ENCODE measurements around the gene FSTL4.
"Not testable (repeated sequence)": the region's sequence is repeated elsewhere in the genome, so short reads cannot be mapped to it uniquely, and the experiment has no call there.

FSTL4 gene

DNA sequence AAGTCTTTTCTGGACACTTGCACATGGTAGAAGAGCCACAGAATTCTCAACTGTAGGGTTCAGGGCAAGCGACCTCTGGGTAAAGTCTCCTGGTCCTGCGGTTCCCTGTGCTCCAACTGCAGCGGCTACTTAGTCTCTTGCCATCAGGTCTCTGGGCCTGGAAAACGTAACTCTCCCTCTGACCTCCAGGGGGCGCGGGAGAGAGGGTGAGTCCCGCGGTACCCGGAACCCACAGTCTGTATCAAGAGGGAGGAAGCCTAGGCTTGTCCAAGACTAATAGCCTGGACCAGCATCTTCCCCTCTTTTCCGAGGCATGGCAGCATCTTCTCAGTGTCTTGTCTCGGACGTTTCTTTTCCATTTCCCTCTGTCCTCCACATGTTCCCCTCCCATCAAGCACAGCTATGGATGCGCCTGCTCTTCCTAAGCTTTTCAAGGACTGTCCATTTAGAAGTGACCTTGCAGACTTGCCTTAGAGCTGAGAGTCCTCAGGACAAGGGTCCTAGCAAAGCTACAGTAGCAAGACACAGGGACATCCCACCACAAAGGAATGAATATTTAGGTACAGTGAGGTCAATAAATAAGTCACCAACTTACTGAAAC, 59.3 kb downstream of the FSTL4 start:
- no peak for DNase-seq (ENCODE audit: low read depth in 2 of 2)

DNA sequence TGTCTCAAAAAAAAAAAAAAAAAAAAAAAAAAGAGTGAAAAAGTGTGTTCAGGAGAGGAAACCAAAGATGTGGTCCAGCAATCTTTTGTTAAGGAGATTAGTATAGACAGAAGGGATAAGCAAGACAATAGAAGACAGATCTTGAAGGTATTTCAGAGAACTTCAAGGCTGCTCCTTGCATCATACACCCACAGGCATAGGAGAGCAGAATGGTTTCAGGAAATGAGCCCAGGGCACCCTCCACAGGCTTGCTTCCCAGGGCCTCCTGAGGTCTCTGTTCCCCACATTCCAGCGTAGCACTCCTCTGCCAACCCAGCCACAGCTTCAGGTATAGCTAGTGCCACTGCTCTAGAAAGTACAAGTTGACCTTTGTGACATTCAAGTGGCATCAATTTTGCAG, 65.8 kb downstream of the FSTL4 start:
- DNase-seq (ENCODE audit: low read depth in 2 of 2): no peak

GRCh38 chr5:133544346-133544745, 68.0 kb downstream of the FSTL4 start:
- DNase-seq (ENCODE audit: low read depth in 2 of 2): no peak

- no peak for DNase-seq (ENCODE audit: low read depth in 2 of 2)
Measured at GRCh38 chr5:133539818-133540217, 72.5 kb downstream of the FSTL4 start.

DNA sequence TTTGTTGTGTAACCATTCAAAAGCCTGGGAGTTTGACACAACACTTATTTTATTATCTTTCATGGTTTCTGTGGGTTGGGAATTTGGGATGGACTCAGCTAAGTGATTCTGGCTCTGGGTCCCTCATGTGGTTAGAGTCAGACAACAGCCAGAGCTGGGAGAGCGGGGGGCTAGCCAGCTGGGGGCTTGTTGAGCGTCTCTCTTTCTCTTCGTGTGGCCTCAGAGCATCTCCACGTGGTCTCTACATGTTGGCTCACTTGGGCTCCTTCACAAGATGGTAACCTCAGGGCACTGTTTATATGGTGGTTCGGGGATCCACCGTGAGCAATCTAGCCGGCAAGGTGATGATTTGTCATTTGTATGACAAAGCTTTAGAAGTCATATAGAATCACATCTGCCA, 73.6 kb downstream of the FSTL4 start:
- DNase-seq (ENCODE audit: low read depth in 2 of 2): no peak

- DNase-seq (ENCODE audit: low read depth in 2 of 2): not testable (repeated sequence)
Measured at GRCh38 chr5:133535241-133535929, 77.0 kb downstream of the FSTL4 start.

DNA sequence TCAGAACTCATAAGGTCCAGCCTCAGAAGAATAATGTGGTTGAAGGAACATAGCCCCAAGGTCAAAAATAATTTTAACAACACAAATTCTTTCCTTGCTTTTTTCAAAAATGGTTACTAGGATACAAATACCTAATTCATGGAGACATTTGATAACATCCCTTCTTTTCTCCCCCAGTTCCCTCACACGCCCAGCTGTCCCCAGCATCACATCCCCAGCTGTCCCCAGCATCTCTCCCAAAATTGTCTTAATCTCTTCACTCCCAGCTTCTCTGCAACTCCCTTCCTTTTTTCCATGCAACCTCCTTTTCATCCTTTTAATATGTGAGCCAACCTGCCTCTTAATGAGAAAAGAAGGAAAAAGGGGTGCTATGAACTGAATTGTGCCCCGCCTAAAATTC, 77.8 kb downstream of the FSTL4 start:
- no peak for DNase-seq (ENCODE audit: low read depth in 2 of 2)

DNA sequence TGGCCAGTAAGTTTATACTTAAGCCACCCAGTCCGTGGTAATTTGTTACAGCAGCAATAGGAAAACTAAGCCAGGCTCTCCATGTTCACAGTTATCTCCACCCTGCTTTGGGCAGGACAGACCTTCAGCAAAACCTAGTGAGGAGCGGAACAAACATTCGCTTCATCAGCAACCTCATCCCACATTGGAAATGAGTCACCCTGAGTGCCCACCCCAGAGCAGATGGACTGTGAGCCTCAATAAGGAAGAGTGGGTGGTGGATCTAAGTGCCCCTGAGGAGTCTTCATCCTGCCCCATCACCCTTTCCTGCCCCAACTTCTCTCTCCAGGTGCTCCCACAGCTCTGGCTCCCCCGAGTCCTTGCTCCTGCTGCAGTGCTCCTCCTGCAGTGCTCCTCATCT, 78.8 kb downstream of the FSTL4 start:
- no peak for DNase-seq (ENCODE audit: low read depth in 2 of 2)

GRCh38 chr5:133531594-133531993, 80.7 kb downstream of the FSTL4 start:
- no peak for DNase-seq (ENCODE audit: low read depth in 2 of 2)

GRCh38 chr5:133531178-133531577, 81.2 kb downstream of the FSTL4 start:
- no peak for DNase-seq (ENCODE audit: low read depth in 2 of 2)

DNA sequence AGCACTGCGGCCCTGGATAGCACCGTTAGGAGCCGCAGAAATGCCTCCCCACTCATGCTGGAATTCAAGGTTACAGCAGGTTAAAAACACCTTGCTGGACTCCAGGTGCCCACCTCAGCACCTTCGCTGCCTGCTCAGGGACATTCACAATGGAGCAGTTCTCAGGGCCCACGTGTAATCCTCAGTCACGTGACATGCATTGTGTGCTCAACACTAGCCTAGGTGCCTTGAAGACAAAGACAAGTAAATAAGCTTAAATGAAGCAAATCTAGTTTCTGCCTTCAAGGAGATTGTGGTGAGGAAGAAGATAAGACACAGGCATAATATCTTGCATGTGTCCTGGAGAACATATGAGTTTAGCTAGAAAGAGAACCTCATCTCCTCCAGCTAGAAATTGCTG, 82.1 kb downstream of the FSTL4 start:
- no peak for DNase-seq (ENCODE audit: low read depth in 2 of 2)

DNA sequence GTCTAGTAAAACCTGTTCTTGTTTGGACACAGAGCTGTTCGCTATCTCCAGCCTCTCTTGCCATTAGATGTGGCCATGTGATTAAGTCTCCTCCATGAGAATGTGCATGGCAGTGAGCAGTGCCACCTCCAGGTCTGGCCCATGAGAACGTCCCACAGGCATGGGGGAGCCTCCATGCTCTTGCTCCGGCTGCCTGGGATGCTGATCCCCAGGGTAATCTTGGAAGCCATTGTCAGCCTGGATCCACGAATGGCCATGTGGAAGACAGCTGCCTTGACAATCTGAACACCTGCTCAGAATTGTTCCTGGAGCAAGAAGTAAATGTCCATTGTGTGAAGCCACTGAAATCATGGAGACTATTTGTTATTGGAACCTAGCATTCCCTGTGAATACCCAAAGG, 83.5 kb downstream of the FSTL4 start:
- no peak for DNase-seq (ENCODE audit: low read depth in 2 of 2)

DNA sequence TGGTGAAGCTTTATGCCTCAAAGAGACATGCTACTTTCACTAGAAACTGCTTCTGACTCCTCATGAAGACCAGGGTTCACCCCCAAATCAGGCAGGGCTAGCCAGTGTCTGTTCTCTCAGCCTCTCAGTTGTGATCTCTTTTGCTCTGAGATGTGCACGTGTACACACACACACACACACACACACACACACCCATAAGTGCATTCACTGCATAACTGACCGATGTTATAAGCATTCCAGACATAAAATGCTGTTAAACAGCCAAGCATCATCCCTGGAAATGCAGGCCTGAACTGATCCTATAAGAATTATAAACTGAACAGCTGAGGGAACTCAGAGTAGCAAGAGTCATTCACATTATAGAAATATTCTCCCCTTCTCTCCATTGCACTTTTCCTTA, 85.0 kb downstream of the FSTL4 start:
- no peak for DNase-seq (ENCODE audit: low read depth in 2 of 2)

GRCh38 chr5:133526368-133526767, 86.0 kb downstream of the FSTL4 start:
- DNase-seq (ENCODE audit: low read depth in 2 of 2): no peak

GRCh38 chr5:133525126-133525525, 87.2 kb downstream of the FSTL4 start:
- no peak for DNase-seq (ENCODE audit: low read depth in 2 of 2)

GRCh38 chr5:133524666-133525065, 87.7 kb downstream of the FSTL4 start:
- DNase-seq (ENCODE audit: low read depth in 2 of 2): no peak

DNA sequence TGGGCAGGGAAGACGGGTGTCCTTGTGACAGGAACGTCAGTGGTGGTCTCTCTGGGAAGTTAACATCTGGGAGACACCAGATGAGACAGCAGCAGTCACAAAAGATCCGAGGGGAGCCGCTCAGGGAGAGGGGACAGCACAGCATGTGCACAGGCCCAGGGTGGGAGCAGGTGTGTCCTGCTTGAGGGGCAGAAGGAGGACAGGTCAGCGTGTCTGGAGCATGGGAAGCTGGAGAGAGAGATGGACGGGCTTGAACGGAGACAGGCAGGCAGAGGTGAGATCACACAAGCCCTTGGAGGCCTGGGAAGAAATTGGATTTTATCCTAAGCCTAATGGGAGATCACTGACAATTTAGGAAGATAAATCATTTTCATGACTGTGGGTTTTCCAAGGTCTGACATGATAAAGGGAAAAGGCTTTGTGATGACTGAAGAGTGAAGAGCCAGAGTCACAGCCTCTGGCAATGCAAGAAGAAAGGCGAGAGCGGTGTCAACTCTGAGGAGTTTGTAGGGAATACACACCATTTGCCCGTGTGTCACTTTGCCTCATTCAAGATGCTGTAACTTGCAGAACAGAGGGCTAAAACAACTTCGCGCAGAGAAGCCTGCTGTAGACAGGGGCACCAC, 88.3 kb downstream of the FSTL4 start:
- DNase-seq (ENCODE audit: low read depth in 2 of 2): no peak

- no peak for DNase-seq (ENCODE audit: low read depth in 2 of 2)
Measured at GRCh38 chr5:133523013-133523658, 89.2 kb downstream of the FSTL4 start.

- DNase-seq (ENCODE audit: low read depth in 2 of 2): no peak
Measured at GRCh38 chr5:133521801-133522200, 90.5 kb downstream of the FSTL4 start.

GRCh38 chr5:133520991-133521706, 91.2 kb downstream of the FSTL4 start:
- DNase-seq (ENCODE audit: low read depth in 2 of 2): no peak

DNA sequence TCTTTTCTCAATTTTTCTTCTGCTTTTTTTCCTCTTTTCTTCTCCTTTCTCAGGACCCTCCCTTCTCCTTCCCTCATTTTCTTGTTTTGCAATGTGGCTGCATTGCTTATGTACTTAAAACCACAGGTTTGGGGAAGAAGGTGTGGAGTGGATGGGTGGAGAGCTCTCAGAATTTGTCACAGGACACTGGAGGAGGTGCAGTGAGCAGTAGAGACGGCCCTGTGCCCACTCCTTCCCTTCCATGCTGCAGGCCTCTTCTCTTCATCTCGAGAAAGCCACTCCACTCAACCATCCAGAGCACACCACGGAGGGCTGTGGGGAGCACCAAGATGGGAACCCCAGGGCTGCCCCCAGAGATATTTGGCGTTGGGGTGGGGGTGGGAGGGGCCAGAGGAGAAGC, 92.3 kb downstream of the FSTL4 start:
- DNase-seq (ENCODE audit: low read depth in 2 of 2): no peak

DNA sequence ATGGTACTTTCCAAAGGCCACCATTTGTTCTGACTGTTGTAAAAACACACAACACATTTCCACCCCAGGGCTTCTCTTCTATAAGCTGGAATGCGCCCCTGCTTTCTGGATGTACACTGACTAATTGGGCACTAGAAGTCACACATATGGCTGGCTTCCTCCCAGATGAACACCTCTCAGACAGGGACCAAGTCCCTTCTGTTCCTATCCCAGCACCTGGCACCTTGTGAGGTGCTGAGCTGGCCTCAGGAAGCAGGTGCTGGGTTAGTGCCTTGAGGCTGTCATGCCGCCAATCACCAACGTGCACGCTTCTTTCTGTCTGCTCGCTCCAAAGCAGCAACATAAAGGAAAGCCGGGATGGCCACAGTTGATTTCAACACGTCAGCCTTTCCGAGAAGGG, 93.2 kb downstream of the FSTL4 start:
- DNase-seq (ENCODE audit: low read depth in 2 of 2): no peak
